WI38 (cell line): ENCODE measurements around the gene LRP1B.

Source experiments
- H3K4me3 ChIP-seq: 2 replicates; pipeline ENCODE4 v1.5.1; 2011; ENCODE audit warnings: low read depth, mild to moderate bottlenecking, control low read depth, low read length
- TF ChIP-seq, protein P1 (sequence below): IDR thresholded peaks from 2 replicates; pipeline ENCODE4 v1.5.1; 2012; ENCODE audit warnings: low read depth, mild to moderate bottlenecking, control low read depth, low read length

LRP1B gene

DNA sequence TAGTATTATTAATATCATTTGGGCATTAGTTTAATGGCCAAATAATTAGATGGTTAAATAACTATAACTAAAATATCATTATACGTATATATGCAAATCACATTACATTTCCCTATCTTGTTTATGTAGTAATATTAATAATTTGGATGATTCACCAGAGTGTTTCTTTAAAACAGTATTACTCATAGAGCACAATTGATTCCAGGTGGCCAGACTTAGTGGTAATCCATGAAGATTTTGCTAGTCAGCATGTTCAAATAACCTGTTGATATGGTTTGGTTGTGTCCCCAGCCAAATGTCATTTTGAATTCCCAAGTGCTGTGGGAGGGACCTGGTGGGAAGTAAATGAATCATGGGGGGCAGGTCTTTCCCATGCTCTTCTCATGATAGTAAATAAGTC is 782.3 kb downstream of the LRP1B start:
- TF ChIP-seq, protein P1, sequence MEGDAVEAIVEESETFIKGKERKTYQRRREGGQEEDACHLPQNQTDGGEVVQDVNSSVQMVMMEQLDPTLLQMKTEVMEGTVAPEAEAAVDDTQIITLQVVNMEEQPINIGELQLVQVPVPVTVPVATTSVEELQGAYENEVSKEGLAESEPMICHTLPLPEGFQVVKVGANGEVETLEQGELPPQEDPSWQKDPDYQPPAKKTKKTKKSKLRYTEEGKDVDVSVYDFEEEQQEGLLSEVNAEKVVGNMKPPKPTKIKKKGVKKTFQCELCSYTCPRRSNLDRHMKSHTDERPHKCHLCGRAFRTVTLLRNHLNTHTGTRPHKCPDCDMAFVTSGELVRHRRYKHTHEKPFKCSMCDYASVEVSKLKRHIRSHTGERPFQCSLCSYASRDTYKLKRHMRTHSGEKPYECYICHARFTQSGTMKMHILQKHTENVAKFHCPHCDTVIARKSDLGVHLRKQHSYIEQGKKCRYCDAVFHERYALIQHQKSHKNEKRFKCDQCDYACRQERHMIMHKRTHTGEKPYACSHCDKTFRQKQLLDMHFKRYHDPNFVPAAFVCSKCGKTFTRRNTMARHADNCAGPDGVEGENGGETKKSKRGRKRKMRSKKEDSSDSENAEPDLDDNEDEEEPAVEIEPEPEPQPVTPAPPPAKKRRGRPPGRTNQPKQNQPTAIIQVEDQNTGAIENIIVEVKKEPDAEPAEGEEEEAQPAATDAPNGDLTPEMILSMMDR: no peak
- H3K4me3 ChIP-seq: no peak overlapping the region

DNA sequence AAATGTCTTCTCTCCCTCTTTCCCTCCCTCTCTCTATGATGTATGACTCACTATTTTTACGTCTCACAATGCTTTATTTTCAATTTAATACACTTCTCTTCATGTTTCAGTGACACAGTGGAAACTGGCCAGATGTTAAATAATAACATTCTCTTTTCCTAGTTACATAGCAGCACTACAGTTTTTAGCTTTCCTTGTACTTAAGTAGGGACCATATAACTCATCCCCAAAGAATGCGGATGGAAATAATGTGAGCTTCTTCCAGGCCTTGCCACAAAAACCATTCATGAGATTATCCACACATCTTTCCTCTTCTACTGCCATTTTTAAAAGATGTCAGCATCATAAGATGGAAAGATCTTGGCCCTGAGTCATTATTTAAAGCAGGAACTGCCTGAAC is 789.4 kb downstream of the LRP1B start:
- H3K4me3 ChIP-seq: no peak overlapping the region
- TF ChIP-seq, protein P1: no peak

DNA sequence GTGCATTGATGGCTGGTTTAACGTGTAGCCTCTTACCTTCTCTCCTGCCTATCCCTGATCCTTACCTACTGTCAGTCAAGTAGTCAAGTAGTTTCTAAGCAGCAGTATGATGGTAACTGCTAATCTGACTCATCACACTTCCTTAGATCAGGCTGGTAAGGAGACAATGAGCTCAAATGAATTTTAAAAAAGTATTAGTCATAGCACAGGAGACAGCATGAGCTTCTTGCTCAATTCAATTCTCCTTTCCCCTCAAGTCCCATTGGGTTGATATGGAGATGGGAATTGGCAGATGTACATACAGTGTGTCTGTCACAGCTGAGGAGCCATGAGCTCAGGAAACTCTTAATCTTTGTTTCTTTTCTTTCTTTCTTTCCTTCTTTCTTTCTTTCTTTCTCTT is 799.7 kb downstream of the LRP1B start:
- TF ChIP-seq, protein P1: no peak
- H3K4me3 ChIP-seq: no peak overlapping the region

DNA sequence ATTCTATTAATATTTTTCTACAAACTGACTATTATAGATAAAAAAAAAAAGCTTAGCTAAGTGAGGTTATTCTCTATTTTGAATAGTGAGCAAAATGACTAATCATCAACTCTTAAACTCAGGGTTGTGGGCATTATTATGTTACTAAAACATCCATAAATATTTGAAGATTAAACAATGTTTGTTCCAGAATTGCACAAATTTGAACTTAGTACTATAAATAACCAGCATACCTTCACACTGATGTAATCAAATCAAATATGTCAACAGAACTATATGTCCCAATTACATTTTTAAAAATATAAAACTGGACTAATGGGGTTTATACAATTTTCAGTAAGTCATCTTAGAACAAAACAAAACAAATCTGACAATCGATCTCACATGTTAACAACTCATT is 800.9 kb downstream of the LRP1B start:
- TF ChIP-seq, protein P1: no peak
- H3K4me3 ChIP-seq: no peak overlapping the region

DNA sequence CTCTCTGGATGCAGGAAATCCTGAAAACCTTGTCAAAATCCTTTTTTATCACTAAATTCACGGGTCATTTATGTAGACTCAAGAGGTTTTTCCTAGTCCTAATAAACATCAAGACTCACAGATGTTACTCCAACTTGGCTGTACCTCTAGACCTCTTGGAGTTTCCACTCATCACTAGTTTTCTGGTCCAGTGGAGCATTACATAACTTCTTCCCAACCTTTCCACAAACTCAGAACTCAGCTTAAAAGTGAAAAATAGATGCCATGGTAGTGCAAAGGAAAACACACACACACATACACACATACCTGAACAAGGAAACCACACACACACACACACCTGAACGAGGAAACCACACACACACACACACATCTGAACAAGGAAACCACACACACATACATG is 807.2 kb downstream of the LRP1B start:
- TF ChIP-seq, protein P1: no peak
- no peak overlapping the region for H3K4me3 ChIP-seq

DNA sequence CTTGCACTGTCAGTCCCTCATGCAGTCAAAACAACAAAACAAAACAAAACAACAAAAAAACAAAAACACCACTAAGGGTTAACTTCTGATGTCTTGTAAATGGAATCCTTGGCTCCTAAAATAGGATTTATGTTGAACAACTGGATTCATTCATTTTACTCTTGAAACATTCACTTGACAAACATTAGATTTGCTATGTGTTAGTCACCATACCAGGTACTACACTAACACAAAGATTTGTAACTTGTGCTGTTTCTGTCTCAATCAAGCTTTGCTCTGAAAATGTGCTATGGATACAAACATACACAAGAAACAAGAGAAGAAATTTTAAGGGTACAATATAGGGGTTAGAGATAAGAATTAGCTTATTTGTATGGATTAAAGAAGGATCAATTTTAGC is 812.8 kb downstream of the LRP1B start:
- H3K4me3 ChIP-seq: no peak overlapping the region
- TF ChIP-seq, protein P1: no peak

DNA sequence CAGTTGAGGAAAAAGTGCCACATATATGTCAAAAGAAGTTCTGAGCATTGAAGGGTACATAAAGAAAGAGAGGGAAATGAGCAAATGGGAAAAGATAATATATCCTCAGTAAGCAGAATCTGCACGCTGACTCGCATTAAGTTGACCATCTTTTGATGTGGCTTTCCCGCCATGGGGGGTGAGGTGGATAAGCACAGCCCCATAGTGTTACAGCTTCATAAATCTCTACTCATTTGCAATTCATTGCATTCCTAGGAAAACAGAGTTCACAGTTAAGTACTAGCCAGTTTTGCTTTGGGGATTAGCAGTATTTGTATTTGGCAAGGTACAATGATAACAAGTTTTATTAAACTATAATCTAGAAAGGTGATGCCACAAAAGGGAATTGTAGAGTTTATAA is 814.2 kb downstream of the LRP1B start:
- no peak overlapping the region for H3K4me3 ChIP-seq
- TF ChIP-seq, protein P1: no peak
